GM20000 (cell line): ENCODE data around the gene IMMP2L.

Experiments used
- DNase-seq: peaks from one replicate; pipeline ENCODE4 v3.0.0; 2012; ENCODE audit warnings: low spot score
- CTCF ChIP-seq: IDR thresholded peaks from 2 replicates; pipeline ENCODE4 v1.5.1; 2012; ENCODE audit warnings: mild to moderate bottlenecking, control low read depth; ENCODE audit errors: extremely low read depth, missing control alignments

The IMMP2L gene

GRCh38 chr7:110988348-110988747, 573.9 kb downstream of the IMMP2L start:
- no peak for DNase-seq
- no peak for TF ChIP-seq CTCF

DNA sequence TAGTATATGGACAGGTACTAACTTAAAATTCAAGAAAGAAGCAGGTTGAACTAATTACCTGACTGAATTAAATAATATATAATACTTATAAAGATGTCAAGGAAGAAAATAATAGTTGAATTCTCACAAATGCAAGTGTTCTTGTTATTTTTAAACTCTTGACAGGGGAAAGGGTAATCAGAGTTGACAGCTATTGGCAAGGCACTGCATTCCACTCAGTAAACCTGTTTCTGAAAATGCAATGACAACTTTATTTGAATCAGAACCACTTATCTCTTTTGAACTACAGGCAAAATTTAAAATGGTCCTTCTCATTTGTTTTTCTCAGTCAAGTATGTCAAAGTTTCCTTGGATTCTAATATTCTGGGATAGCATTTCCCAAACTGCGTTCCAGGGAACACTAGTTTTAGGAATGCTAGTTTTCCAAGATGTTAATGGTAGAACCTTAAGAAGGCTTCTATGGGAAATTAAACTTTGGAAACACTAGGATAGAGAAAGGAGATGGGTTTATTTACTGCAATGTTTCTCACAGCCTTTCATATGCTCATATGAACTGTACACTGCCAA, 575.1 kb downstream of the IMMP2L start:
- DNase-seq: no peak
- no peak for TF ChIP-seq CTCF

- TF ChIP-seq CTCF: no peak
- DNase-seq: no peak
Measured at GRCh38 chr7:110983822-110984456, 578.4 kb downstream of the IMMP2L start.

GRCh38 chr7:110977127-110977737, 585.1 kb downstream of the IMMP2L start:
- no peak for TF ChIP-seq CTCF
- no peak for DNase-seq

DNA sequence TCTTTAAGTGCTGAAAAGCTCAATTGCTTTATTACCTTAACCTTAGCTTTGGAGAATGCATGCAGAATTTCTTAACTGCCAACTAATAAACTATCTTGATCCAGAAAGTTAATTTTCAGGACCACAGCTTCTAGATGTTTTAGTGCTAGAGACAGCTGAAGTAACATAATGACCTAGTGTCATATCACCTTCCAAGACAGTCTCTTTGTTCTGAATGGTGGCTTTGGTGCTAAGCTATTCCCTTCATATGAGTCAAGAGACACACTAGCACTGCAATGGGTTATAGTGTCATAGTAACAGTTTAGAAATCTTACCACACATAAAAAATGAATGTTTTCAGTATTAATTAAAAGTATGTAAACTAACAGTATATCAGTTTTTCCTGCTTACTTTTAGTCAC, 586.8 kb downstream of the IMMP2L start:
- no peak for DNase-seq
- TF ChIP-seq CTCF: no peak

GRCh38 chr7:110974441-110974840, 587.9 kb downstream of the IMMP2L start:
- DNase-seq: no peak
- TF ChIP-seq CTCF: no peak

GRCh38 chr7:110973196-110973990, 588.9 kb downstream of the IMMP2L start:
- no peak for TF ChIP-seq CTCF
- no peak for DNase-seq
